ENCODE measurements around the gene MINPP1. TPM values are rescaled to one million over a fixed set of nuclear protein-coding genes. Genes with fewer than 3 reads are reported as not detected.

MINPP1 gene
- total RNA-seq, 1 experiment from 2014 or later: 37.0 TPM

DNA sequence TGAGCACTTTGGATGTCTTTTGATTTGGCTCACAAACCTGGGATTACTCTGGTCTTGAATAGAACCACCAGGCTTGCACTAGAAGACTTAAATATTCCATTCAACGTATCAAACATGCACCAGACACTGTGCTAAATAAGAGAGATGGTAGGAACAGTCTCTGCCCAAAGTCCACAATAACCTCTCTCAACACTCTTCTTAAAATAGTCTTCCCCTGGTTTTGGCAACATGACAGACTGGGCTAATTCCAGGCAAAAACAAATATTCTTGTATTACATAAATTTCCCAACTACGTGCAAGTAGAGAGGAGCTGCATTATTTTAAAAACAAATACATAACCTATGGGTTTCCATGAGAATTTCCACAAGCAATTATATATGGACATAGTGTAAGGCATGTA is 90.2 kb downstream of the MINPP1 start:
- intact Hi-C loops (cut with micrococcal nuclease; ENCODE audit: unreplicated experiment): no loop called here
- ChIA-PET CTCF (no interaction called here), POLR2A (no interaction called here)
- Histone ChIP-seq H3K4me3 (ENCODE audit: low read depth in 2 of 2, low read length in 2 of 2) (no peak overlapping the region), H3K4me1 (ENCODE audit: control insufficient read depth, insufficient read depth, low read length) (no peaks in the 10 kb centered on the region), H3K27me3 (ENCODE audit: control insufficient read depth, insufficient read depth, low read length) (peaks cover 3% of the 10 kb centered on the region; the same call in 1 of the 2 replicates), H3K27ac (ENCODE audit: low read length) (no peak overlapping the region), H3K9me3 (ENCODE audit: control insufficient read depth, insufficient read depth, low read depth, low read length) (no peaks in the 10 kb centered on the region), H3K36me3 (ENCODE audit: control insufficient read depth, insufficient read depth, low read length) (no peaks in the 10 kb centered on the region)
- no peak for DNase-seq (ENCODE audit: low read depth, low spot score)
- no TSS peak for BruUV-seq (replicated peaks)
- no peak for TF ChIP-seq CTCF (IDR thresholded peaks at IDR 0.05)
- TF ChIP-seq, protein P1, sequence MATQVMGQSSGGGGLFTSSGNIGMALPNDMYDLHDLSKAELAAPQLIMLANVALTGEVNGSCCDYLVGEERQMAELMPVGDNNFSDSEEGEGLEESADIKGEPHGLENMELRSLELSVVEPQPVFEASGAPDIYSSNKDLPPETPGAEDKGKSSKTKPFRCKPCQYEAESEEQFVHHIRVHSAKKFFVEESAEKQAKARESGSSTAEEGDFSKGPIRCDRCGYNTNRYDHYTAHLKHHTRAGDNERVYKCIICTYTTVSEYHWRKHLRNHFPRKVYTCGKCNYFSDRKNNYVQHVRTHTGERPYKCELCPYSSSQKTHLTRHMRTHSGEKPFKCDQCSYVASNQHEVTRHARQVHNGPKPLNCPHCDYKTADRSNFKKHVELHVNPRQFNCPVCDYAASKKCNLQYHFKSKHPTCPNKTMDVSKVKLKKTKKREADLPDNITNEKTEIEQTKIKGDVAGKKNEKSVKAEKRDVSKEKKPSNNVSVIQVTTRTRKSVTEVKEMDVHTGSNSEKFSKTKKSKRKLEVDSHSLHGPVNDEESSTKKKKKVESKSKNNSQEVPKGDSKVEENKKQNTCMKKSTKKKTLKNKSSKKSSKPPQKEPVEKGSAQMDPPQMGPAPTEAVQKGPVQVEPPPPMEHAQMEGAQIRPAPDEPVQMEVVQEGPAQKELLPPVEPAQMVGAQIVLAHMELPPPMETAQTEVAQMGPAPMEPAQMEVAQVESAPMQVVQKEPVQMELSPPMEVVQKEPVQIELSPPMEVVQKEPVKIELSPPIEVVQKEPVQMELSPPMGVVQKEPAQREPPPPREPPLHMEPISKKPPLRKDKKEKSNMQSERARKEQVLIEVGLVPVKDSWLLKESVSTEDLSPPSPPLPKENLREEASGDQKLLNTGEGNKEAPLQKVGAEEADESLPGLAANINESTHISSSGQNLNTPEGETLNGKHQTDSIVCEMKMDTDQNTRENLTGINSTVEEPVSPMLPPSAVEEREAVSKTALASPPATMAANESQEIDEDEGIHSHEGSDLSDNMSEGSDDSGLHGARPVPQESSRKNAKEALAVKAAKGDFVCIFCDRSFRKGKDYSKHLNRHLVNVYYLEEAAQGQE (IDR thresholded peaks at IDR 0.05; ENCODE audit: insufficient read depth in 1 of 2, low read depth in 2 of 2, low read length in 1 of 2): no peak
- no peak for TF ChIP-seq TCF7L2 (IDR thresholded peaks at IDR 0.05; ENCODE audit: low read depth, low read length)
- TF ChIP-seq POLR2AphosphoS5 (IDR thresholded peaks at IDR 0.05; ENCODE audit: low read depth, low read length): no peak
- in situ Hi-C loops (cut with HindIII; ENCODE audit: low pct_unique_long_range_greater_than_20kb, low sequenced_read_pairs): no loop called here
- no peak for ATAC-seq

- Histone ChIP-seq H3K9me3 (ENCODE audit: control insufficient read depth, insufficient read depth, low read depth, low read length) (no peaks in the 10 kb centered on the region), H3K4me3 (ENCODE audit: low read depth in 2 of 2, low read length in 2 of 2) (no peak overlapping the region), H3K27ac (ENCODE audit: low read length) (no peak overlapping the region), H3K36me3 (ENCODE audit: control insufficient read depth, insufficient read depth, low read length) (no peaks in the 10 kb centered on the region), H3K4me1 (ENCODE audit: control insufficient read depth, insufficient read depth, low read length) (no peaks in the 10 kb centered on the region), H3K27me3 (ENCODE audit: control insufficient read depth, insufficient read depth, low read length) (peaks cover 3% of the 10 kb centered on the region; the same call in 1 of the 2 replicates)
- TF ChIP-seq, protein P1 (IDR thresholded peaks at IDR 0.05; ENCODE audit: insufficient read depth in 1 of 2, low read depth in 2 of 2, low read length in 1 of 2): no peak
- no peak for TF ChIP-seq TCF7L2 (IDR thresholded peaks at IDR 0.05; ENCODE audit: low read depth, low read length)
- TF ChIP-seq CTCF (IDR thresholded peaks at IDR 0.05): no peak
- no peak for TF ChIP-seq POLR2AphosphoS5 (IDR thresholded peaks at IDR 0.05; ENCODE audit: low read depth, low read length)
- no peak for TF ChIP-seq SIN3A (IDR thresholded peaks at IDR 0.05; ENCODE audit: borderline replicate concordance, insufficient read depth, low read depth, low read length)
- ATAC-seq (no peak), DNase-seq (ENCODE audit: low read depth, low spot score) (no peak)
- in situ Hi-C loops (cut with HindIII; ENCODE audit: low pct_unique_long_range_greater_than_20kb, low sequenced_read_pairs): no loop called here
- intact Hi-C loops (cut with micrococcal nuclease; ENCODE audit: unreplicated experiment): no loop called here
- CTCF ChIA-PET: no interaction called here
- POLR2A ChIA-PET: no interaction called here
- no TSS peak for BruUV-seq (replicated peaks)
Measured at GRCh38 chr10:87596351-87596750, 91.7 kb downstream of the MINPP1 start.
